HG03108 (cell line): Measurements from ENCODE around the gene RERE.
"Not testable (repeated sequence)": the region's sequence is repeated elsewhere in the genome, so short reads cannot be mapped to it uniquely, and the experiment has no call there.

Experiments used
- ATAC-seq: cut with Tn5 transposase; IDR thresholded peaks from one replicate; pipeline ENCODE4 v1.9.1; 2021; ENCODE audit warnings: moderate library complexity; ENCODE audit not compliant: unreplicated experiment

RERE gene

GRCh38 chr1:8754247-8754650 lies 63.2 kb downstream of the RERE start:
- no peak for ATAC-seq

- ATAC-seq = no peak
Observed at GRCh38 chr1:8753736-8754135, 63.7 kb downstream of the RERE start.

GRCh38 chr1:8752921-8753713 lies 64.3 kb downstream of the RERE start:
- ATAC-seq = no peak

- ATAC-seq = no peak
Observed at GRCh38 chr1:8752411-8752810, 65.0 kb downstream of the RERE start.

DNA sequence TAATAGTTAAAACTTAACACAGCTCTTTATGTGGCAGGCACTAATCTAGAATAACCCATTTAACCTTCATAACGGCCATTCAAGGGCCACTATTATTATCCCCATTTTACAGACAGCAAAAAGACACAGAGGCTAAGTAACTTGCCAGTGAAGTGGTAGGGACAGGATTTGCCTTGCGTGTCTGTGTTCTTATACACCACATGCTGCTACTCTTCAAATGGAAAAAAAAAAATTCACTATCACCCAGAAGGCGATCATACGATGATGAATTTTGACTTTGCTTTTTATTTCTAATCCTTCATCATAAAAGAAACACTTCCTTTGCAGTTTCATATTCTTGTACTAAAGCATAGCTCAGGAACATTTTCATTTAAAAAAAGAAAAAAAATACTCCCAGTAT lies 65.5 kb downstream of the RERE start:
- ATAC-seq = no peak

- no peak for ATAC-seq
Observed at GRCh38 chr1:8747879-8748825, 69.3 kb downstream of the RERE start.

DNA sequence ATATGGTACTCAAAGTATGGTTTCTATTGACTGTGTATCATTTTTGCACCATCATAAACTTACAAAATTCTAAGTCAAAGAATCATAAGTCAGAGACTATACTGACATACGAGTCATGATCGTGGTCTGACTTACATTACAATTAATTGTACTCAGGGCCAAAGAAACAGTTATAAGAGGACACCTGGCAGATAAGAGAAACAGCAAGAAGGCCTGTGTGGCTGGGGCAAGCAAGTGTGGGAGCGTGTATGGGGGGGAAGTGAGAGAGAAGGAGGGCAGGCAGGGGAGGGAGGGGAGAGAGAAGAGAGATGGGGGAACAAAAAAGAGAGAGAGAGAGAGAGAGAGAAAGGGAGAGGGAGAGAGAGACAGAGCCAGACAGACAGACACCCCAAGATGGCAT lies 70.9 kb downstream of the RERE start:
- ATAC-seq = no peak

DNA sequence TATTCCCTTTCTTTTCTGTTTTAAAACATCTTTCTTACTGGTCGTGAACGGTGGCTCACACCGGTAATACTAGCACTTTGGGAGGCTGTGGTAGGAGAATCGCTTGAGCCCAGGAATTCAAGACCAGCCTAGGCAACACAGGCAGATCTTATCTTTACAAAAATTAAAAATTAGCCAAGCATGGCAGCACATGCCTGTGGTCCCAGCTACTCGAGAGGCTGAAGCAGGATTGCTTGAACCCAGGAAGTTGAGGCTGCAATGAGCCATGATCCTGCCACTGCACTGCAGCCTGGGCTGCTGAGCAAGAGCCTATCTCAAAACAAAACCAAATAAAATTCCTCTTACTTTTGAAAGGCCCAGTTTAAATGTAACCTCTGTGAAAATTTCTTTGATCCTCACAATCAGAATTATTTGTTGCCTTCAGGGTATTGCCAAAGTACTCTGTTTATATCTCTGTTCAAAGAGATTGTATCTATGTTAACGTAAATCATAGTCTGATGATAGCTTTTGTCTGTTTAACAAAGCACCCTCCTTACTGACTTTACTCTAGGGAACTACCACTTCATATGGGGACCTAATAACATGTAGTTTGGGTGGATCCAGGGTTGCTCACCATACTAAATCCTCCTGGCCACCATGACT lies 71.6 kb downstream of the RERE start:
- no peak for ATAC-seq

DNA sequence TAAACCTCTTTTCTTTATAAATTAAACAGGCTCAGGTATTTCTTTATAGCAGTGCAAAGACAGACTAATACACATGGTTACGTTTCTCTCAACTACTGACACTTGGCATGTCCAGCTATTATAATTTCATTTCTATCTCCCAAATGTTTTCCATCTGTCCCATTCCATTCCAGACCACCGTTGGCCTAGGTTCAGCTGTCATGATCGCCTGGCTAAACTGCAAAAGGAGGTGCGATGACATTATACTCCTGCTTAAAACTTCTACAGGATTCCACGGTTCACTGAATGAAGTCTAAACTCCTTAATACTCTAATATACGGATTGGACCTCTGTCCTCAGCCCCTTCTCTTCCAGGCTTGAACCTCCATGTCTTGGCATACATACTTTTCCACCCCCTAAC lies 72.1 kb downstream of the RERE start:
- no peak for ATAC-seq

- no peak for ATAC-seq
Observed at GRCh38 chr1:8742022-8742924, 75.2 kb downstream of the RERE start.

DNA sequence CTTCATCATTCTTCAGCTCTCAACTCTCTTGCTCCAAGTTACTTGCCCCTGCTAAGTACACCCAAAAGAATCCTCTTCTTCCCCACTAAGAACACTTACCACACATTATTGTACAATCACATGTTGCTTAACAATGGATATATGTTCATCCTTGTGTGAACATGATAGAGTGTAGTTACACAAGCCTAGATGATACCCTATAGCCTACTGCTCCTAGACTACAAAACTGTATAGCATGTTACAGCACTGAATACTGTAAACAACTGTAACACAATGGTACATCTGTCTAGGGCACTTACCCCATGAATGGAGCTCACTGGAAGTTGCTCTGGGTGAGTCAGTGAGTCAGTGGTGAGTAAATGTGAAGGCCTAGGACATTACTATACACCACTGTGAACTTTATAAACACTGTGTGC lies 77.4 kb downstream of the RERE start:
- no peak for ATAC-seq

GRCh38 chr1:8739377-8739776 lies 78.1 kb downstream of the RERE start:
- no peak for ATAC-seq

DNA sequence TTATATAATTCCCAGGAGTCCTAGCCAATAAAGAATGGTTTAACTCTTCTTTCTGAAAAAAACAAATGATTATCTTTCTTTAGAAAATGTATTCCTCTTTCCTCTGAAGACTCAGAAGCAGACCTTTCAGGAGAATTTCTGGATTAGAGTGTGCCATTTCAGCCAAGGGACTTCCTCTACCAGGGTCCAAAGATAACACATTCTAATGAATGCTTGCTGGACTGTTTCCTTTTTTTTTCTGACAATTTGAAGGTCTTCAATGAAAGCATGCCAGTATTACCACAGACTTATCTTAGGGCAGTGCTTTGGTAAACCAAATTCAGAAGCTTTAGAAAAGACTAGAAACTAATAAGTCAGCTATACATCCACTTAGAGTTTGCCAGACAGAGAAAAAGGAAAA lies 80.5 kb downstream of the RERE start:
- ATAC-seq = no peak

- ATAC-seq = no peak
Observed at GRCh38 chr1:8733484-8733883, 84.0 kb downstream of the RERE start.

- no peak for ATAC-seq
Observed at GRCh38 chr1:8731162-8731561, 86.3 kb downstream of the RERE start.

- no peak for ATAC-seq
Observed at GRCh38 chr1:8728464-8728863, 89.0 kb downstream of the RERE start.

DNA sequence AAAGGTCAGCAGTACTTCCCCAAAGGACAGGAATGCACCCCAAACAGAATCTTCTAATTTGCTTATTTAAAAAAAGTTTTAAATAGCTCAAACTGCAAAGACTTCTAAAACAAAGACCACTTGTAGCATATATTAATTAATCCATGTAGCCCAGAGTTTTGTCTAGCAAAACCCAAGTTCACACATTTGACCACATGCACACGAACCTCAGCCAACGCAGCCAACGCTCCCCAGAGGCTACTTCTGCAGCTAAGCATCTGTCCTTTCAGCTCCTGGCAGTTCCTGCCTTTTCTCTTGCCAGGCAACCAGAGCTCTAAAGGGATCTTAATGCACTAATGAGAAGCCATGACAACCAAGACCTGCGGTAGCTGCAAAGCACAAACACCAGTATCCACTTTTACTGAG lies 89.6 kb downstream of the RERE start:
- no peak for ATAC-seq

GRCh38 chr1:8727316-8727715 lies 90.1 kb downstream of the RERE start:
- not testable (repeated sequence) for ATAC-seq

GRCh38 chr1:8726801-8727186 lies 90.6 kb downstream of the RERE start:
- ATAC-seq = not testable (repeated sequence)

- ATAC-seq = no peak
Observed at GRCh38 chr1:8723010-8723409, 94.4 kb downstream of the RERE start.

- no peak for ATAC-seq
Observed at GRCh38 chr1:8722366-8722765, 95.1 kb downstream of the RERE start.
